G401.6 (cell line): ENCODE results near the gene TWSG1.
"Not testable (repeated sequence)": the region's sequence is repeated elsewhere in the genome, so short reads cannot be mapped to it uniquely, and the experiment has no call there.

ENCODE experiments used
- FAIRE-seq: peaks from 2 replicates; lab custom pipeline; 2012; peaks lifted over from hg19 to GRCh38; lab: Jason Lieb, UNC

TWSG1 gene

GRCh38 chr18:9392726-9393125 is 58.2 kb downstream of the TWSG1 start:
- FAIRE-seq: no peak

- FAIRE-seq: no peak
Observed at GRCh38 chr18:9394046-9394445, 59.5 kb downstream of the TWSG1 start.

DNA sequence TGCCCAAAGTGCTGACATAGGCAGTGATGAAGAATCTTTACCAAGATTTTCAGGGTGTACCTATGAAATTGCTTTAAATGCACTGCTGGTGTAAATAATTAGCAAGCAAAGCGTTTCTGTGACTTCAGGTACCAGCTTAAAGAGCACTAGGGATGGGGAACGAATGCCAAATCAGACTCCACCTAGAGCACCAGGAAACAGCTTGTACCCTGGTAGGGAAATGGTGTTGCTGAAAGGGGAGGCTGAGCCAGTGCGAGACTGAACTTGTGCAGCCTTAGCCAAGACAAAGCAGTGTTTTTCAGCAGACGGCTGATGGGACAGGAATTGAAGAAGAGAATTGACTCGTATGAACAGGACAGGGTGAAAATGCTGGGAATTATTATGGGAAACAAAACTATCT is 65.6 kb downstream of the TWSG1 start:
- FAIRE-seq: no peak

DNA sequence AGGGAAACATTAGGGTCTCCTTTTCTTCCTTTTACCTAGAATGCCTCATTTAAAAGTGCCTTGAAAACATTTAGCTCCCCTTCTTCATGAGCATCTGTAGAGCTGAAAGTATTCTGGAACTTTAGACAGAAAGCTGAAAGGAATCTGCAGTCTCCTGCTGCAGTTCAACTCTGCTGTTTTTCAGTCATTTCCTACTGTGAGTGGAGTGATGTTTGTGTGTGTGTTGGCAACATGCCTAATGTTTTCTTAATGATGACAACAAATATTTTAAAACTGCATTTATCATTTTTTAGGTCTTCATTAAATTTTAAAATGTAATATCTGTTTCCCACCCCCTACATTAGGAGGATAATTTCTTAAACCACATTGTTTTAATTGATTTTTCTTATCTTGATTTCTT is 66.6 kb downstream of the TWSG1 start:
- no peak for FAIRE-seq

- not testable (repeated sequence) for FAIRE-seq
Observed at GRCh38 chr18:9402358-9403007, 67.9 kb downstream of the TWSG1 start.

DNA sequence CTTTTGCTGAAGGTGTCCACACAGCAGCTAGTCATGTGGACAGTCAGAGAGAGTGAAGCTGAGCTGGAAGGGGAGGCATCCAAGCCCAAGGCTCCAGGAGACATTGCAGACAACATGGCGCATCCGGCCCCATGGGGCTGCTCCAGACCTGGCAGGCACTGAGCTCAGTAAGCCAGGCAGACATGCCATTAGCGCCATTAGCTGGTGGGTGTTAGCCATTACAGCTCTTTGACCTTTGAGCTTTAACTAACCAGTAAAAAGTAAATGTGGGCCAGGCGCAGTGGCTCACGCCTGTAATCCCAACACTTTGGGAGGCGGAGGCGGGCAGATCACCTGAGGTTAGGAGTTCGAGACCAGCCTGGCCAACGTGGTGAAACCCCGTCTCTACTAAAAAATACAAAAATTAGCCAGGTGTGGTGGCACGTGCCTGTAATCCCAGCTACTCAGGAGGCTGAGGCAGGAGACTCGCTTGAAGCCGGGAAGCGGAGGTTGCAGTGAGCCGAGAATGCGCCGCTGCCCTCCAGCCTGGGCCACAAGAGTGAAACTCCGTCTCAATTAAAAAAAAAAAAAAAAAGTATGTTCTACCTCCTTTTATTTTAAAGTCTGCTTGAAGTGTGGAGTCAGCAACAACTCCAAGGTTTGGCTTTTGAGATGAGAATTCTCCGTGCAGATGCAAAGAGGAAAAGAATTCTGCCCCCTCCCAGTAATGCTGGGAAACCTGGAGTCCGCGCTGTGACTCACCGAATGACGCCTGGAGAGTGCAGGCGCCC is 69.4 kb downstream of the TWSG1 start:
- FAIRE-seq: no peak

DNA sequence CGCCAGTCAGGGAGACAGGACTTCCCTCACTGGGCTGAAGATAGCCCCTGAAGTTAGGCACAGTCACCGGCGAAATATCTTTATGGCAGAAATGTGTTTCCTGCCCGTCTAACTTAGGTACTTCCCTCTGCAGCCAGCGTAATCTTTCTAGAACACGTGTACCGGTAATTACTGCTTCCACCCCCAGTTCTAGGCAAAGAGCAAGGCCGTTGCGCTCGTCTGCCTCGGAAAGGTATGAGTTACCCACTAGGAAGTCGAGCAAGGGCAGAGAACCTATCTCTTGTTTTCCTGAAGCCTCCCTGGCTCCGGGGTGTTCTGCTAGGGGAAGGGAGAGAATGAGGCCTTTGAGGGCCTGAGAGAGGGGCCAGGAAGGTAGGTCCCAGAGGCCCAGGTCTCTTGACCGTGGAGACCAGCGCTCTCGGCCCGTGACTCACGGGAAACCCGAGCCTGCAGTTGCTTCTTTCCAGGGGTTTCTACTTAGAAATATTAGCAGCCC is 70.0 kb downstream of the TWSG1 start:
- no peak for FAIRE-seq

- FAIRE-seq: no peak
Observed at GRCh38 chr18:9405130-9405529, 70.6 kb downstream of the TWSG1 start.

GRCh38 chr18:9405977-9406376 is 71.4 kb downstream of the TWSG1 start:
- no peak for FAIRE-seq

GRCh38 chr18:9410515-9410914 is 75.9 kb downstream of the TWSG1 start:
- no peak for FAIRE-seq

GRCh38 chr18:9413576-9413975 is 79.0 kb downstream of the TWSG1 start:
- no peak for FAIRE-seq

- no peak for FAIRE-seq
Observed at GRCh38 chr18:9416563-9417072, 82.0 kb downstream of the TWSG1 start.

- FAIRE-seq: no peak
Observed at GRCh38 chr18:9417073-9417851, 82.7 kb downstream of the TWSG1 start.

DNA sequence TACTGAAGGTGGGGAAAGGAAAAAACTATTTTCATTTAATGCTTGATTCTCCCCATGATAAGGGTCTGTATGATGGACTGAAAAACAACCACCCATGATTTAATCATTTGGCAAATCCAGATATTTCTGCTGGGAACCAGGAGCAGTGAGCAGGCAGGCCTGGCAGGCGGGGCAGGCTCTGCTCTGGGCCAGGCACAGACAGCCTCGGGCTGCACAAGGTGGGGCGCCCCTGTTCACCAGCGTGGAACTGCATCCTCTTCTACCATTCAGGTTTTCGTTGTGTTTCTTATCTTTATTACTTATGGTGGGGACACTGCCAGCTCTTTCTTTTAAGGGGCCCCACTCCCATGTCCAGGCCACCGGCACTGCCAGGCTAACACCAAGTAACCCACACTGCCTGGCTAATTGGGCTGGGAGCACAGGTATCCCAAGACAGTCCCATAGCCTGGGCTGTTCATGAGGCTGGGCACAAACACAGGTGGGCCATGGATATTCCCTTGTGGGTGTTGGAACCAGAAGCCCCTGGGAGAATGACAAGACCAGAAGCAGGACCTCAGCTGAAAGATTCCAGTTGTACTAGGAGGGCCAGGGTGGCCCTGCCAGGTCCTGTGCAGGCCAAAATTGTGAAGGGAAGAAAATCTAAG is 83.6 kb downstream of the TWSG1 start:
- no peak for FAIRE-seq

GRCh38 chr18:9419956-9420631 is 85.5 kb downstream of the TWSG1 start:
- FAIRE-seq: no peak

DNA sequence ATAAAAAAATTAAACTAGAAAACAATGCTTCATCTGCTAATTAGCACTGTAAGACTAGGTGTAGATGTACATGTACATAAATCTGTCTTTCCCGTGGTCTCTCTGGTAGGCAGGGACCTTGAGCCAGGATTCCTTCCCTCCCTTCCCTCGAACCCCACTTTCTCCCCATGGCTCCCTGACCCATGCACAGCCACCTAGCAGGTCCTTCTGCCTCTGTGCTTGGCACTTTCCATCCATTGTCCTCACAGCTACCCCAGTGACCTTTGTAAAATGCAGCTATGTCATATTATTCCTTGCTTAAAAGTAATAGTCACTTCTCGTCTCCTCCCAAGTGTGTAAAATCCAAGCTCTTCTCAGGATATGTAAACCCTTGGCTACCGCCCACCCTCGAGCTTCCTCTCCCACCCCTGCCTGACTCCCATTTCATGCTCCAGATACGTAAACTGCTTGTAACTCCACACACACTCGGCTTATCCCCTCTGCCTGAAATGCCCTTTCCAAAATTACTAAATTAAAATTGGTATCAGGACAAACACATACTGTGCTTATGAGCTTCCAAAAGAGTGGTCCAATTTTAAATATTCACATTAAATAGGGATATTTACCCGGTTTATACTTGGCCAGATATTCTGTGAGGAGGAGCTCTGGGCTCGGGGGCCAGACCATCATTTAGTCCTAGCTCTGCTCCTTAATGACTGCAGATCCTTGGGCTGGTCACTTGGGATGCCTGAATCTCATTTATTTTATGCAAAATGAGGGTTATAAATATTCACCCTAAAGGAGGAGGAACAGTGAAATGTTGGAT is 86.7 kb downstream of the TWSG1 start:
- no peak for FAIRE-seq

DNA sequence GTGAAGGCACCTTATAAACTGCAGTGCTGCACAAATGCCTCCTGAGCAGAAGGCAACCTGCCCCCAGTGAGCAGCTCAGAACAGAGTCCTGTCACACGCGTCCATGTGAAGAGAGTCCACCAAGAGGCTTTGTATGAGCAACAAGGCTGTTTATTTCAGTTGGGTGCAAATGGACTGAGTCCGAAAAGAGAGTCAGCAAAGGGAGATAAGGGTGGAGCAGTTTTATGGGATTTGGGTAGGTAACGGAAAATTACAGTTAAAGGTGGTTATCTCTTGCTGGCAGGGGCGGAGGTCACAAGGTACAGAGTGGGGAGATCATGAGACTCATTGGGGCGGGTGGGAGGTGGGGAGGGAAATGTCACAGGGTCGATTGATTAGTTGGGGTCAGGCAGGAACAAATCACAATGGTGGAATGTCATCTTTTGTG is 87.3 kb downstream of the TWSG1 start:
- FAIRE-seq: no peak

DNA sequence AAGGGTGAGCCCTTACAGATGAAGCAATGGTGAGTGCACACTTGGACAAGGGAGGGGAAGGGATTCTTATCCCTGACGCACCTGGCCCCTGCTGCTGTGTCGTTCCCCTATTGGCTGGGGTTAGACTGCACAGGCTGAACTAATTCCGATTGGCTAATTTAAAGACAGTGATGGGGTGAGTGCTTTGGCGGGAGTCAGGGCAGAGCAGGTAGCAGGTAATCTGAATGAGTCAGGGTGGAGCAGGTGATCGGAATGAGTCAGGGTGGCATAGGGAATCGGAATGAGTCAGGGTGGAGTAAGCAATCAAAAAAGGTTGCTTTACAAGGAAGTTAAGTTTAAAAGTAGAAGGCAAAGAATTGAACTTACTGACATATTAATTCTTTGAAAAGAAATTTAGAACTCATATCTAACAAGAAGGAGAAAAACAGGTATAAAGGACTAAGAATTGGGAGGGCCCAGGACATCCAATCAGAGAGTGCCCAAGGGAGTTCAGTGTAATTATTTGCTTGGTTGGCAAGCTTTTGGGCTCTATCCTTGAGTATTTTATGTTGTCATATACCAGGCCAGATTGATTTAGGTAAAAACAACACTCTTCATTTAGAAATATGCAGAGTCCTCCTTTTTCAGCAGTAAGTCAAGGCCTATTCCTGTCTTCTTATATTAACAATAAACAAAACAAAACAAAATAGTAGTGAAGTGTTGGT is 88.4 kb downstream of the TWSG1 start:
- no peak for FAIRE-seq

DNA sequence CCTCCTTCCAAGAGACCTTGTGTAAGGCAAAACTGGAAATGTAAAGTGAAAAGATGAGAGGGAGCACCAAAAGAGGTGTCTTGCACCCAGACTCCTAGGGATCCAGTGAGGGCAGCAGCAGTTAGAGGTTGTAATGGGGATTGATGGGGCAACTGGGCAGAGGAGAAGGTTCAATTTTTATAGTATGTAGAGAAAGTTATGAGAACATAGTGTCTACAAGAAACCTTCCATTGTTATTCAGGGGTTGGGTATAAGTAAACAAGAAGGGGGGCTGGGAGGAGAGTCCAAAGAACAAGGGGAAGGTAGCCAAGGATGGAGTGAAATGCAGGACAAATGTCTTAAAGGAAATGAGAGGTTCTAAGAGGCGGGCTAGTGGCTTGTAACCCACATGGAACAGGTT is 89.1 kb downstream of the TWSG1 start:
- not testable (repeated sequence) for FAIRE-seq

- not testable (repeated sequence) for FAIRE-seq
Observed at GRCh38 chr18:9424235-9424634, 89.7 kb downstream of the TWSG1 start.
